GM18951 (cell line): ENCODE results near the gene ADCY5.

Experiments
- POLR2A ChIP-seq: IDR thresholded peaks from 4 replicates; pipeline ENCODE4 v1.6.1; 2011; ENCODE audit warnings: mild to moderate bottlenecking; ENCODE audit not compliant: insufficient read length, insufficient read depth; ENCODE audit errors: extremely low read depth
- in situ Hi-C: fragments of 300-500 bp; cut with MboI; formaldehyde crosslinking; loops from one replicate; pipeline ENCODE4 v1.12.0; 2022; ENCODE audit warnings: low sequenced_read_pairs, mixed read lengths, inconsistent platforms; ENCODE audit not compliant: unreplicated experiment

Gene ADCY5

GRCh38 chr3:123390865-123391600 is 57.9 kb downstream of the ADCY5 start:
- TF ChIP-seq POLR2A = no peak
- in situ Hi-C loops = no loop called here

GRCh38 chr3:123389628-123389918 is 59.3 kb downstream of the ADCY5 start:
- in situ Hi-C loops = no loop called here
- TF ChIP-seq POLR2A = no peak

GRCh38 chr3:123388811-123389627 is 59.9 kb downstream of the ADCY5 start:
- in situ Hi-C loops = no loop called here
- no peak for TF ChIP-seq POLR2A

GRCh38 chr3:123388042-123388441 is 60.8 kb downstream of the ADCY5 start:
- TF ChIP-seq POLR2A = no peak
- in situ Hi-C loops = no loop called here

- TF ChIP-seq POLR2A = no peak
- in situ Hi-C loops = no loop called here
Observed at GRCh38 chr3:123387532-123387931, 61.4 kb downstream of the ADCY5 start.

GRCh38 chr3:123386477-123387040 is 62.3 kb downstream of the ADCY5 start:
- in situ Hi-C loops = no loop called here
- TF ChIP-seq POLR2A = no peak

- TF ChIP-seq POLR2A = no peak
- in situ Hi-C loops = no loop called here
Observed at GRCh38 chr3:123385981-123386380, 62.9 kb downstream of the ADCY5 start.

GRCh38 chr3:123385499-123385898 is 63.4 kb downstream of the ADCY5 start:
- in situ Hi-C loops = no loop called here

GRCh38 chr3:123385001-123385401 is 63.9 kb downstream of the ADCY5 start:
- in situ Hi-C loops = no loop called here
- no peak for TF ChIP-seq POLR2A

More at GRCh38 chr3:123385499-123385898, 63.4 kb downstream of the ADCY5 start:
- no peak for TF ChIP-seq POLR2A

- in situ Hi-C loops = no loop called here
- TF ChIP-seq POLR2A = no peak
Observed at GRCh38 chr3:123384256-123384655, 64.6 kb downstream of the ADCY5 start.

GRCh38 chr3:123383091-123384053 is 65.5 kb downstream of the ADCY5 start:
- TF ChIP-seq POLR2A = no peak

GRCh38 chr3:123380261-123380660 is 68.6 kb downstream of the ADCY5 start:
- no peak for TF ChIP-seq POLR2A
- in situ Hi-C loops = no loop called here

More at GRCh38 chr3:123383091-123384053, 65.5 kb downstream of the ADCY5 start:
- in situ Hi-C loops = no loop called here
